Activated CD4-positive, alpha-beta memory T cell treated with anti-CD3 and anti-CD28 coated beads for 36 hours (primary cell): ENCODE measurements around the gene IRAK2. TPM values are rescaled to one million over a fixed set of nuclear protein-coding genes. Genes with fewer than 3 reads are reported as not detected.
"Not testable (repeated sequence)": the region's sequence is repeated elsewhere in the genome, so short reads cannot be mapped to it uniquely, and the experiment has no call there.

ENCODE experiments used
- CTCF ChIA-PET: fragments of 350-600 bp; sonication (Branson Sonifier 250); formaldehyde crosslinking; loops from one replicate; lab custom pipeline; 2021; ENCODE audit warnings: antibody characterized with exemption, inconsistent platforms; lab: Charles Lee
- POLR2A ChIA-PET: fragments of 350-600 bp; sonication (Branson Sonifier 250); formaldehyde crosslinking; loops from one replicate; lab custom pipeline; 2021; ENCODE audit warnings: antibody characterized with exemption; lab: Charles Lee
- DNase-seq: peaks from one replicate; pipeline ENCODE4 v3.0.0-alpha.2; 2020
- H3K27ac Mint-ChIP-seq: one replicate; pipeline ENCODE4 v1.8.0; 2021; ENCODE audit warnings: mixed read lengths
- H3K27me3 Mint-ChIP-seq: one replicate; pipeline ENCODE4 v1.8.0; 2021; ENCODE audit warnings: mixed read lengths
- H3K36me3 Mint-ChIP-seq: one replicate; pipeline ENCODE4 v1.8.0; 2021; ENCODE audit warnings: mixed read lengths
- H3K4me1 Mint-ChIP-seq: one replicate; pipeline ENCODE4 v1.8.0; 2021; ENCODE audit warnings: low read depth, mixed read lengths
- H3K4me3 Mint-ChIP-seq: one replicate; pipeline ENCODE4 v1.8.0; 2021; ENCODE audit warnings: mild to moderate bottlenecking, mixed read lengths
- H3K9me3 Mint-ChIP-seq: one replicate; pipeline ENCODE4 v1.8.0; 2021; ENCODE audit warnings: mixed read lengths
- intact Hi-C: fragments of 100-400 bp; cut with micrococcal nuclease; formaldehyde crosslinking; loops from one replicate; pipeline ENCODE4 v1.15.1; 2023
- total RNA-seq, 2 experiments: library from RNA; stranded (reverse); gene quantifications; one replicate each; pipeline ENCODE4 v1.2.3, GENCODE V29; 2021

Gene IRAK2
- total RNA-seq, 2 experiments from 2014 or later = 7.3 to 8.3 TPM

DNA sequence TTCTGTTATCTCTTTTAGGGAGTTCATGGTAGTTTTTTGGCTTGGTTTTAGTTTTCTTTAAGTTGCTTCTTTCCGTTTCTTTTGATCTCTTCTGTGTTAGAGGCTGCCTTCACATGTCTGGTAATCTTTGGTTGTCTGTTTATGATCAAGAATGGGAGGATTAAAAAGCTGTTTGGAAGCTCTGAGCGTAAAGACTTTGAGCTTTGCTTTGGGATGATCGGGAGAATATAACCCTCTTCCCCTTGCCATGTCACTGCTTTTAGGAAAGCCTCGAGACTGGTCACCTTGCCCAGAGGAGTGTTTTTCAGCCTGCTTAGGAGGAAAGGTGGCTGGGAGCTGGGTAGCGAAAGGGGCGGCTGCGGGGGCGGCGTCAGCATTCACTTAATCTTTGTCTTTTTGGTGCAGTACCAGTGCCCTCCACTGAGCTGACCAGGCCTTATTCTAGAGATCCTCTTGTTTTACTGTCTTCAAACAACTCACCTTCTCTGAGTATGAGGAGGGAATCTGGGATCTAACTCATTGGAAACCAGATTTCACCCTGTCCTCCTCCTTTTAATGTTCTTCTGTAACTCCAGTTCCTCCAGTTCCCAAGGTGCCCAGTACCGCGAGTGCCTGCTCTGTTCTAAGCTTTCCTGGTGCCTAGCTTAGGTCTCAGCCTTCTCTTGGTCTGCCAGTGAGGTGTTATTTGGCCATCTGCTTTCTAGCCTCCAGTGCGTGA is 99.1 kb downstream of the IRAK2 start:
- peak overlapping the region; percentile 71 for H3K4me3 Mint-ChIP-seq
- intact Hi-C loops = loop anchor here (1.0 to 2.0 kb wide), 2 partner anchors 14 to 21 kb away; no protein-coding TSS in a partner anchor
- H3K27ac Mint-ChIP-seq = peak overlapping the region; percentile 83

DNA sequence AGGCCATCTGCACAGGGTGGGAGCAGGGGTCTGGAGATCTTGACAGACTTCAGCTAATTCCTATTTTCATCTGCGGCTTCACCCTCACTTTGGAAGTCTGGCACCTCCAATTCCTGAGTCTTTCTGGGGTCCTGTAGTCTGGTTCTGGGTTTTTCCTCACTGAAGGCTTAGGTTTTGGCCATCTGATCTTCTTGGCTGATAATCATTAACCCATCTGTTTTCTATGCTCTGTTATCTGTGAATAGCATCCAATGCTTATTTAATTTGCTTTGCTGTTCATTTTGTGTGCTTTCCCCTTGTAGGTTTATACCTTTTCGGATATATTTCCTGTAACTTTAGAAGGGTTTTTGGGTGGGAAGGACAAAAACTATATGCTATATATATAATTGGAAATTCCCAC is 101.1 kb downstream of the IRAK2 start:
- intact Hi-C loops = loop anchor here (2.0 kb wide), 1 partner anchor 19 kb away; no protein-coding TSS in a partner anchor
- no peak overlapping the region for H3K4me3 Mint-ChIP-seq
- no peaks in the 10 kb centered on the region for H3K9me3 Mint-ChIP-seq
- peaks cover 63% of the 10 kb centered on the region for H3K36me3 Mint-ChIP-seq
- ChIA-PET POLR2A (interaction anchor here (0.5 to 0.6 kb wide), 2 partner anchors 10 to 1773 kb away, joined by 3 read pairs; no protein-coding TSS in a partner anchor), CTCF (no interaction called here)
- no peak overlapping the region for H3K27ac Mint-ChIP-seq
- peaks cover 77% of the 10 kb centered on the region for H3K4me1 Mint-ChIP-seq
- H3K27me3 Mint-ChIP-seq = no peaks in the 10 kb centered on the region
- DNase-seq = no peak

More for the DNA sequence above, 99.1 kb downstream of the IRAK2 start:
- Mint-ChIP-seq H3K4me1 (peaks cover 85% of the 10 kb centered on the region), H3K9me3 (no peaks in the 10 kb centered on the region), H3K36me3 (peaks cover 68% of the 10 kb centered on the region), H3K27me3 (no peaks in the 10 kb centered on the region)
- CTCF ChIA-PET = interaction anchor here (0.8 to 3.6 kb wide), 39 partner anchors 8 to 423 kb away, joined by 3 to 29 read pairs (median 4); partner anchors contain the start of genes SEC13, TATDN2 and VHL
- peak; percentile 82 for DNase-seq
- POLR2A ChIA-PET = interaction anchor here (0.8 to 3.1 kb wide), 7 partner anchors 10 to 169 kb away, joined by 3 to 9 read pairs (median 5); partner anchors contain the start of genes BRK1 and TATDN2

DNA sequence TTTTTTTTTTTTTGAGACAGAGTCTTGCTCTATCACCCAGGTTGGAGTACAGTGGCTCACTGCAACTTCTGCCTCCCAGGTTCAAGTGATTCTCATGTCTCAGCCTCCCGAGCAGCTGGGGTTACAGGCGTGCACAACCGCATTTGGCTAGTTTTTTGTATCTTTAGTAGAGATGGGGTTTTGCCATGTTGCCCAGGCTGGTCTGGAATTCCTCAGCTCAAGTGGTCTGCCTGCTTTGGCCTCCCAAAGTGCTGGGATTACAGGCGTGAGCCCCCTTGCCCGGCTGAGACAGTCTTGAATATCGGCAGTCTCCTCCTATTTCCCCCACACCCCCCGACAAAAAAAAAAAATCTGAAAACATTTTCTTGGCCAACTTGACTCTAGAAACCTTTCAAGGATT is 102.2 kb downstream of the IRAK2 start:
- CTCF ChIA-PET, DNase-seq, H3K27ac Mint-ChIP-seq, H3K9me3 Mint-ChIP-seq, intact Hi-C loops, H3K27me3 Mint-ChIP-seq, H3K4me3 Mint-ChIP-seq: not testable (repeated sequence)
- Mint-ChIP-seq H3K36me3 (peaks cover 60% of the 10 kb centered on the region), H3K4me1 (peaks cover 71% of the 10 kb centered on the region)
- POLR2A ChIA-PET = interaction anchor here (0.6 kb wide), 1 partner anchor 51 kb away, joined by 4 read pairs; no protein-coding TSS in a partner anchor

DNA sequence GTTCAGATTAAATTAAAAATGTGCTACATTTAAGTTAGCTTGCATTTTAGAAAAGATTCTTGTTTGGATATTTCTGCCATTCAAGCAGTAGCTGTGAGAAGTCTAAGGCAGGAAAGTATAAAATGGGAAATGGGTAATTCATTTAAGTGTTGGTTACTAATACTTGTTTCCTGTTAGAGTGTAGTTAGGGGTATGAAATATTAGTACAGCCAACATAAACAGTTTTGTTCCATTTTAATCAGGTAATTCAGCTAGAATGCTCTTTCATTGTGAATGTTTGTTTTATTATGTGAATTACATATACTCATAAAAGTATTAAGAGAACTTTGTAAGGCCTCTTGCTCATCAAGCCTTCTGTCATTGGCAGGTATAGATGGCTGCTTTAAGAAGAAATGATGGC is 103.4 kb downstream of the IRAK2 start:
- no peak overlapping the region for H3K27ac Mint-ChIP-seq
- H3K36me3 Mint-ChIP-seq = peaks cover 55% of the 10 kb centered on the region
- no peak for DNase-seq
- CTCF ChIA-PET = no interaction called here
- H3K9me3 Mint-ChIP-seq = no peaks in the 10 kb centered on the region
- no peak overlapping the region for H3K4me3 Mint-ChIP-seq
- peaks cover 66% of the 10 kb centered on the region for H3K4me1 Mint-ChIP-seq
- no peaks in the 10 kb centered on the region for H3K27me3 Mint-ChIP-seq
- intact Hi-C loops = no loop called here
- POLR2A ChIA-PET = no interaction called here

DNA sequence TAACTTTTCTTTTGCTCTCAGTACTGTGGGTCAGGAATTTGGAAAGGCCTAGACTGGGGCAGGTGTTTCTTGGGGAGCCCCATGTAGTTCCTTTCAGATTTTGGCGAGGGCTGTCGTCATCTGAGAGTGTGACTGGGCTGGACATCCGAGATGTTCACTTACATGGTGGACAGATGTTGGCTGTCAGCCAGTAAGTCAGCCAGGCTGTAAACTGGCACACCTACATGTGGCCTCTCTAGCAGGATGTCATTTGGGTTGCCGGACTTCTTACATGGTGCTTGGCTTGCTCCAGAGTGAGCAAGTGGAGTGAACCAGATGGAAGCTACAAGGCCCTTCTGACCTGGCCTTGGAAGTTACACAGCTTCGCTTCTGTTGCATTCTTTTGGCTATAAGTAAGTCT is 104.2 kb downstream of the IRAK2 start:
- Mint-ChIP-seq H3K4me1 (peaks cover 65% of the 10 kb centered on the region), H3K4me3 (no peak overlapping the region), H3K36me3 (peaks cover 50% of the 10 kb centered on the region), H3K9me3 (no peaks in the 10 kb centered on the region), H3K27me3 (no peaks in the 10 kb centered on the region), H3K27ac (no peak overlapping the region)
- intact Hi-C loops = no loop called here
- POLR2A ChIA-PET = interaction anchor here (1.5 kb wide), 1 partner anchor 52 kb away, joined by 3 read pairs; the partner anchor contains the start of gene SEC13
- DNase-seq = no peak
- CTCF ChIA-PET = interaction anchor here (0.7 kb wide), 1 partner anchor 19 kb away, joined by 3 read pairs; no protein-coding TSS in a partner anchor

DNA sequence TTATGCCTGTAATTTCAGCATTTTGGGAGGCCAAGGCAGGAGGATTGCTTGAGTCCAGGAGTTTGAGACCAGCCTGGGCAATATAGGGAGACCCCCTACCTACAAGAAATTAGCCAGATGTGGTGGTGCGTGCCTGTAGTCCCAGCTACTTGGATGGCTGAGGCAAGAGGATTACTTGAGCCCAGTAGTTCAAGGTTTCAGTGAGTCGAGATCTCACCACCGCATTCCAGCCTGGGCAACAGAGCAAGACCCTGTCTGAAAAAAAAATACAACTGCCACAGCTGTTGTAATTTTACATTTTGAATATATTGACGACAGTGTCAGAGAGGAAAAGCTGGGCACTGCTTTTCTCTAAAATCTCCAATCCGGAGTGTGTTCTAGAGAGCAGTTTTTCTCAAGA is 104.7 kb downstream of the IRAK2 start:
- Mint-ChIP-seq H3K4me3 (no peak overlapping the region), H3K9me3 (no peaks in the 10 kb centered on the region), H3K27ac (no peak overlapping the region), H3K27me3 (no peaks in the 10 kb centered on the region), H3K36me3 (peaks cover 48% of the 10 kb centered on the region), H3K4me1 (peaks cover 65% of the 10 kb centered on the region)
- POLR2A ChIA-PET = interaction anchor here (1.5 kb wide), 1 partner anchor 51 kb away, joined by 3 read pairs; the partner anchor contains the start of gene SEC13
- DNase-seq = no peak
- intact Hi-C loops = no loop called here
- CTCF ChIA-PET = interaction anchor here (0.7 kb wide), 1 partner anchor 20 kb away, joined by 3 read pairs; no protein-coding TSS in a partner anchor

DNA sequence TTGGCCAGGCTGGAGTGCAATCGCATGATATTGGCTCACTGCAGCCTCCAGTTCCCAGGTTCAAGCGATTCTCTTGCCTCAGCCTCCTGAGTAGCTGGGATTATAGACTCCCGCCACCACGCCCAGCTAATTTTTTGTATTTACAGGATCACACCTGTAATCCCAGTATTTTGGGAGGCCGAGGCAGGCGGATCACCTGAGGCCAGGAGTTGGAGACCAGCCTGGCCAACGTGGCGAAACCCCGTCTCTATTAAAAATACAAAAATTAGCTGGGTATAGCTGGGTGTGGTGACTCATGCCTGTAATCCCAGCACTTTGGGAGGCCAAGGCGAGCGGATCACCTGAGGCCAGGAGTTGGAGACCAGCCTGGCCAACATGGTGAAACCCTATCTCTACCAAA is 107.8 kb downstream of the IRAK2 start:
- H3K36me3 Mint-ChIP-seq = peaks cover 43% of the 10 kb centered on the region
- intact Hi-C loops, H3K27me3 Mint-ChIP-seq, H3K27ac Mint-ChIP-seq, DNase-seq, H3K4me3 Mint-ChIP-seq, POLR2A ChIA-PET, H3K9me3 Mint-ChIP-seq: not testable (repeated sequence)
- peaks cover 58% of the 10 kb centered on the region for H3K4me1 Mint-ChIP-seq
- CTCF ChIA-PET = interaction anchor here (1.6 kb wide), 1 partner anchor 9 kb away, joined by 10 read pairs; no protein-coding TSS in a partner anchor

DNA sequence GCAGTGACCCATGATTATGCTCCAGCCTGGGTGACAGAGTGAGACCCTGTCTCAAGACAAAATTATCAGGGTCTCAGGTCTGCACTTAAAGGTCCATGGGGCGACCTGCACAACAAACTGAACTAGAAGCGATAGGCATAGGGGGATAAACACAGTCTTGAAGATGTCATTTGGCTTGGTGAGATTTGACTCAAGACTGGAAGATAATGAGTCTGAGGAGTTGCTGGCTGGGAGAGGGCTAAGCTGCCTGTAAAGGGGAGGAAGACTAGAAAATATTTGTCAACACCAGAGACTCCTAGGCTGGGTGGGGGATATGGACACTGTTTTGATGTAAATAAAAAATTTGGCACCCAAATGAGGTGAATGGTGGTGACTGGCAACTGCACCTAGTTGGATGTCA is 108.3 kb downstream of the IRAK2 start:
- peaks cover 57% of the 10 kb centered on the region for H3K4me1 Mint-ChIP-seq
- intact Hi-C loops = no loop called here
- POLR2A ChIA-PET = no interaction called here
- H3K4me3 Mint-ChIP-seq = no peak overlapping the region
- CTCF ChIA-PET = interaction anchor here (1.6 kb wide), 1 partner anchor 9 kb away, joined by 10 read pairs; no protein-coding TSS in a partner anchor
- peaks cover 44% of the 10 kb centered on the region for H3K36me3 Mint-ChIP-seq
- no peaks in the 10 kb centered on the region for H3K9me3 Mint-ChIP-seq
- no peak for DNase-seq
- H3K27ac Mint-ChIP-seq = no peak overlapping the region
- no peaks in the 10 kb centered on the region for H3K27me3 Mint-ChIP-seq

DNA sequence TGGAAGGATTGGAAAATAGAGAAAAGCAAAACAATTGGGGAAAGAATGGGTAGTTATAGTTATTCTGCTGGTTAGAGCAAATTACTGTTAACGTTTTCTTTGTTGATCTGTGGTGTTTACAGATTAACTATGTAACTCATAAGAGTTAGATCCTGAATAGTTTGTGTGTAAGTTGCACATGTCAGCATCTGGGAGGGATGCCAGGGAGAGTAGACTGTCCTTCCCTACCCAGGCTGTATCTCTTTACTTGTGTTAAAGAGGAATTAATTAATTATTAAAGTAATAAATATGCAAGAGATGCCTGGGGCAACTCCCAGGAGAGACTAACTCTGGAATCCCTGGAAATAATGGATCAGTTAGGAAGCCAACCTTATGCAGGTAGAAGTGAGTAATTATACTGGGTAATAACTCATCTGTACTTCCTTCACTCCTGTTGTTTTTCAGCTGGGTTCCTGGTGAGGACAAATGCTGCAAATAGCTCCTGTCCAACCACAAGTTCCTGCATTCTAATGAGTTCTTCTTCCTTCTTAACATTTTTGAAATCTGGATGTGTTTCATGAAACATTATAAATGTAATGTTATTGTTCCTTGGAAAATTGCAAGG is 109.1 kb downstream of the IRAK2 start:
- Mint-ChIP-seq H3K4me1 (peaks cover 53% of the 10 kb centered on the region), H3K9me3 (no peaks in the 10 kb centered on the region), H3K27ac (no peak overlapping the region), H3K36me3 (peaks cover 45% of the 10 kb centered on the region), H3K27me3 (no peaks in the 10 kb centered on the region), H3K4me3 (no peak overlapping the region)
- no peak for DNase-seq
- POLR2A ChIA-PET = no interaction called here
- intact Hi-C loops = no loop called here
- CTCF ChIA-PET = interaction anchor here (2.0 kb wide), 1 partner anchor 10 kb away, joined by 10 read pairs; no protein-coding TSS in a partner anchor

DNA sequence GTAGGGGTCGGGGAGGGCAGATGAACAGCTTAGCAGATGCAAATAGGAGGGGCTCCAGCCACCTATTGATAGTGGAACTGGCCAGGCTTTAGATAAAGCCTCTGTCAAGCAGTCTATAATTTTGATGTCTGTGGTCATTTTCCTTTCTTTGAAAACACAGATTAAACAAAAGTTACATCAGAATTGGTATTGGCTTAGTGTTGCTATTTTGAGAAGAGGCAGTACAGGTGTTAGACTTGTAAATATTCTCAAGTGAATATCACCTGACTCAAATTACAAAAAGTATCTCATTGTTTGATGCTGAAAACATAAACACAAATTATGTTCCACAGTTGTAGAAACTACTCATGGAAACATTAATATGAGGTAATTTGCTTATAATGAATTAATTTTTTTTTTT is 109.9 kb downstream of the IRAK2 start:
- CTCF ChIA-PET = interaction anchor here (0.6 to 2.0 kb wide), 2 partner anchors 11 to 1355 kb away, joined by 3 to 10 read pairs; no protein-coding TSS in a partner anchor
- POLR2A ChIA-PET = no interaction called here
- Mint-ChIP-seq H3K4me1 (peaks cover 56% of the 10 kb centered on the region), H3K27me3 (no peaks in the 10 kb centered on the region), H3K36me3 (peaks cover 45% of the 10 kb centered on the region), H3K9me3 (no peaks in the 10 kb centered on the region), H3K4me3 (no peak overlapping the region), H3K27ac (no peak overlapping the region)
- no peak for DNase-seq
- intact Hi-C loops = no loop called here

DNA sequence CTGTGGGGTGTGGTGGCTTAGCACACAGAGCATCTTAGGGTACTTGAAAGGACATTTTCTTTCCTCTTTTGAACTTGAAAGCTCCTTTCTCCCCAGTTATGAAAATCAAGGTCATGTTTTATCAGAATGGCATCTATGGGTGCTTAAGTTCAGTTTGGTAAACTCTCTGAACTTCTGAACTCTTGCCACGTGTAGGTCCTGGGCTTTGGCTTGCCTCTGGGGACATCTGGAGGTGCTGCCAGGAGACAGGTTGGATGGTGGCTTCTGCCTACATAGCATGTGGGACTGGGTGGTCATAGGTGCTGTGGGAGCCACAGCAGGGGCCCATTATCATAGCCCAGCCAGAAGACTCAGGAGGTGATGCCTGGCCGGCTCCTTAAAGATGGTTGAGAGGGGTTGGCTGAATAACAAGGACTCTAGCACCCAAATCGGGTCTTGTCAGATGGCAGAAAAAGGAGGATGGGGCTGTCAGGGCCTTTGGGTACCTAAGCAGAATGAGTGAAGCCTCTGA is 112.5 kb downstream of the IRAK2 start:
- intact Hi-C loops = no loop called here
- DNase-seq = no peak
- no peaks in the 10 kb centered on the region for H3K9me3 Mint-ChIP-seq
- POLR2A ChIA-PET = no interaction called here
- H3K4me3 Mint-ChIP-seq = no peak overlapping the region
- H3K27me3 Mint-ChIP-seq = no peaks in the 10 kb centered on the region
- peak overlapping the region; percentile 30 for H3K27ac Mint-ChIP-seq
- CTCF ChIA-PET = no interaction called here
- H3K4me1 Mint-ChIP-seq = peaks cover 66% of the 10 kb centered on the region
- H3K36me3 Mint-ChIP-seq = peaks cover 50% of the 10 kb centered on the region

DNA sequence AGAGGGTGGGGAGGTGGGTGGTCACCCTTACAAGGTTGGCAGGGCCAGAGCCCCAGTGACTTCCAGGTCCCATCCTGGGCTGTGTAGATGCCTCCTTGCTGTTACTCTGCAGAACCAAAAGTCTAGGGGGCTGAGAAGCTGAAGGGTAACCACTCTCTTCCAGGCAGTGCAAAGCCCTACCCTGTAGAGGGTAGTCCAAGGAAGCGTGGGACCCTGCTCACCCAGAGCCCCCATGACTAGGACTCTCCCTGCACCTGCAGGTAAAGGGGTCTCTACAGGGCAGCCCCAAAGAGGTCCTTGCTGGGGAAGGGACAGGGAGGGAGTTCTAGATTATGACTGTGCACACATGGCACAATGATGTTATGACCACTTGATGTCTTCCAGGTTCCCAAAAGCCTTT is 113.8 kb downstream of the IRAK2 start:
- Mint-ChIP-seq H3K4me3 (no peak overlapping the region), H3K36me3 (peaks cover 50% of the 10 kb centered on the region), H3K4me1 (peaks cover 65% of the 10 kb centered on the region), H3K27me3 (no peaks in the 10 kb centered on the region), H3K9me3 (no peaks in the 10 kb centered on the region), H3K27ac (peak overlapping the region; percentile 42)
- intact Hi-C loops = no loop called here
- no peak for DNase-seq
- POLR2A ChIA-PET = no interaction called here
- CTCF ChIA-PET = interaction anchor here (0.6 kb wide), 1 partner anchor 226 kb away, joined by 3 read pairs; no protein-coding TSS in a partner anchor
